Suprapubic skin (tissue), 4 donors: ENCODE data around the gene PHKG2. TPM values are rescaled to one million over a fixed set of nuclear protein-coding genes. Genes with fewer than 3 reads are reported as not detected.
A peak's percentile ranks its signal among the peaks of the same experiment; 100 is the strongest.
"Not testable (repeated sequence)": the region's sequence is repeated elsewhere in the genome, so short reads cannot be mapped to it uniquely, and the experiment has no call there.

Source experiments
- DNase-seq, 2 donors: peaks; one replicate each; pipeline ENCODE4 v3.0.0-alpha.2; 2019; ENCODE audit warnings: low spot score in 2 of 2
- H3K27ac ChIP-seq: fragments of 200-600 bp; sonication (generic); one replicate; pipeline ENCODE4 v1.5.1; 2019
- H3K27me3 ChIP-seq: fragments of 200-600 bp; sonication (generic); one replicate; pipeline ENCODE4 v1.5.1; 2019
- H3K36me3 ChIP-seq: fragments of 200-600 bp; sonication (generic); one replicate; pipeline ENCODE4 v1.5.1; 2019
- H3K4me1 ChIP-seq: fragments of 200-600 bp; sonication (generic); one replicate; pipeline ENCODE4 v1.5.1; 2019
- H3K4me3 ChIP-seq: fragments of 200-600 bp; sonication (generic); one replicate; pipeline ENCODE4 v1.5.1; 2019; ENCODE audit warnings: mild to moderate bottlenecking
- H3K9me3 ChIP-seq: fragments of 200-600 bp; sonication (generic); one replicate; pipeline ENCODE4 v1.5.1; 2019
- CTCF ChIP-seq, 2 donors: fragments of 200-600 bp in 1 of 2; fragments of 450-650 bp in 1 of 2; sonication (generic) in 1 of 2; IDR thresholded peaks; one replicate each; pipeline ENCODE4 v1.5.1; 2016 to 2019; ENCODE audit warnings: antibody characterized with exemption in 2 of 2, mild to moderate bottlenecking in 1 of 2, moderate library complexity in 1 of 2
- EP300 ChIP-seq: sonication (generic); formaldehyde crosslinking; IDR thresholded peaks from one replicate; pipeline ENCODE4 v1.6.1; 2017; ENCODE audit warnings: antibody characterized with exemption
- POLR2A ChIP-seq, 2 donors: fragments of 450-650 bp; IDR thresholded peaks; one replicate each; pipeline ENCODE4 v1.6.1; 2017; ENCODE audit warnings: antibody characterized with exemption in 2 of 2, mild to moderate bottlenecking in 2 of 2, moderate library complexity in 2 of 2
- POLR2AphosphoS5 ChIP-seq, 3 donors: sonication (generic); formaldehyde crosslinking; IDR thresholded peaks; one replicate each; pipeline ENCODE4 v1.6.1; 2017; ENCODE audit warnings: antibody characterized with exemption in 3 of 3
- WGBS: methylation state at CpG from one replicate; pipeline ENCODE4 v1.1.5; 2018; 5-methylcytosine and 5-hydroxymethylcytosine counted together
- total RNA-seq, 4 donors: library from RNA; depleted of rRNA; stranded (reverse); fragments of >200 nt; gene quantifications; one replicate each; pipeline ENCODE4 v1.1.0, GENCODE V29; 2016

PHKG2 gene
- total RNA-seq = 10 to 100 TPM; 24.8 to 54.9 (median 36.1) TPM

- TF ChIP-seq CTCF (IDR thresholded peaks at IDR 0.05) (no peak), POLR2A (IDR thresholded peaks at IDR 0.05) (peak in 1 of 2 donors; percentile 51), EP300 (no peak), POLR2AphosphoS5 (IDR thresholded peaks at IDR 0.05) (peak in 2 of 3 donors; percentile 2 to 93)
- peak within 1 kb of the TSS; percentile 98 for H3K4me3 ChIP-seq
- peaks cover 39% of the 10 kb centered on the region for H3K36me3 ChIP-seq
- no peaks in the 10 kb centered on the region for H3K9me3 ChIP-seq
- H3K4me1 ChIP-seq = peaks cover 19% of the 10 kb centered on the region
- 10% methylated on average over 16 of the region's 60 CpGs for WGBS
- no peaks in the 10 kb centered on the region for H3K27me3 ChIP-seq
- peak; percentile 100 for DNase-seq
- peak within 1 kb of the TSS; percentile 90 for H3K27ac ChIP-seq
Measured at GRCh38 chr16:30747799-30748633, at the start of gene PHKG2. TSS of gene PHKG2 (plus strand) at chr16:30748425. CDS start at chr16:30748821, 396 bp downstream.

GRCh38 chr16:30698816-30699614, 49.2 kb upstream of the PHKG2 start, which contains the start of gene SRCAP:
TSS of gene SRCAP (plus strand) at chr16:30699171. CDS start at chr16:30700825, 1,654 bp downstream.
- Histone ChIP-seq H3K4me3 (peak within 1 kb of the TSS; percentile 100), H3K9me3 (no peaks in the 10 kb centered on the region), H3K4me1 (peaks cover 27% of the 10 kb centered on the region), H3K27ac (peak within 1 kb of the TSS; percentile 100), H3K36me3 (peaks cover 36% of the 10 kb centered on the region), H3K27me3 (no peaks in the 10 kb centered on the region)
- TF ChIP-seq POLR2A (IDR thresholded peaks at IDR 0.05) (peak in 1 of 2 donors; percentile 63), EP300 (no peak), POLR2AphosphoS5 (IDR thresholded peaks at IDR 0.05) (peak; percentile 6 to 15 (median 14))
- peak; percentile 93 to 94 for DNase-seq
- WGBS = 1% methylated on average over 46 of the region's 57 CpGs

- peak overlapping the region; percentile 100 for H3K27ac ChIP-seq
- peak overlapping the region; percentile 100 for H3K4me3 ChIP-seq
- DNase-seq = no peak
- H3K9me3 ChIP-seq = no peaks in the 10 kb centered on the region
- H3K27me3 ChIP-seq = no peaks in the 10 kb centered on the region
- TF ChIP-seq POLR2AphosphoS5 (IDR thresholded peaks at IDR 0.05) (no peak), POLR2A (IDR thresholded peaks at IDR 0.05) (no peak)
- peaks cover 27% of the 10 kb centered on the region for H3K4me1 ChIP-seq
- peaks cover 42% of the 10 kb centered on the region for H3K36me3 ChIP-seq
- WGBS = 26% methylated on average over 8 of the region's 8 CpGs
Measured at GRCh38 chr16:30699615-30700099, 48.6 kb upstream of the PHKG2 start.

GRCh38 chr16:30700491-30700890, 47.7 kb upstream of the PHKG2 start:
- Histone ChIP-seq H3K27ac (no peak overlapping the region), H3K36me3 (peaks cover 51% of the 10 kb centered on the region), H3K4me1 (peaks cover 27% of the 10 kb centered on the region), H3K9me3 (no peaks in the 10 kb centered on the region), H3K4me3 (no peak overlapping the region), H3K27me3 (no peaks in the 10 kb centered on the region)
- WGBS = 59% methylated on average over 9 of the region's 9 CpGs
- DNase-seq = no peak
- TF ChIP-seq CTCF (IDR thresholded peaks at IDR 0.05) (no peak), EP300 (no peak), POLR2AphosphoS5 (IDR thresholded peaks at IDR 0.05) (no peak), POLR2A (IDR thresholded peaks at IDR 0.05) (no peak)

GRCh38 chr16:30700971-30701370, 47.3 kb upstream of the PHKG2 start:
- TF ChIP-seq POLR2A (IDR thresholded peaks at IDR 0.05) (no peak), CTCF (IDR thresholded peaks at IDR 0.05) (no peak), POLR2AphosphoS5 (IDR thresholded peaks at IDR 0.05) (no peak), EP300 (no peak)
- no peak for DNase-seq
- Histone ChIP-seq H3K4me3 (no peak overlapping the region), H3K4me1 (peaks cover 27% of the 10 kb centered on the region), H3K9me3 (no peaks in the 10 kb centered on the region), H3K27ac (no peak overlapping the region), H3K27me3 (no peaks in the 10 kb centered on the region), H3K36me3 (peaks cover 56% of the 10 kb centered on the region)
- 91% methylated on average over 5 of the region's 5 CpGs for WGBS

GRCh38 chr16:30703071-30703470, 45.2 kb upstream of the PHKG2 start:
- not testable (repeated sequence) for DNase-seq, H3K27me3 ChIP-seq, H3K9me3 ChIP-seq, H3K27ac ChIP-seq, H3K4me3 ChIP-seq
- 93% methylated on average over 12 of the region's 12 CpGs for WGBS
- peaks cover 77% of the 10 kb centered on the region for H3K36me3 ChIP-seq
- H3K4me1 ChIP-seq = peaks cover 21% of the 10 kb centered on the region
